Astrocyte of the spinal cord (primary cell): Measurements from ENCODE around the gene TNPO3.
"Not testable (repeated sequence)": the region's sequence is repeated elsewhere in the genome, so short reads cannot be mapped to it uniquely, and the experiment has no call there.

Experiments used
- DNase-seq: peaks from one replicate; pipeline ENCODE4 v3.0.0; 2011; ENCODE audit warnings: low read depth, low spot score
- H3K4me3 ChIP-seq: 2 replicates; pipeline ENCODE4 v1.5.1; 2011; ENCODE audit warnings: low read depth, mild to moderate bottlenecking, low read length, moderate library complexity
- in situ Hi-C: cut with HindIII; loops from 2 replicates; pipeline ENCODE4 v1.10.0; 2017; ENCODE audit warnings: low sequenced_read_pairs
- TF ChIP-seq, protein P1 (sequence below): IDR thresholded peaks from 2 replicates; pipeline ENCODE4 v1.5.1; 2012; ENCODE audit warnings: low read depth, mild to moderate bottlenecking, low read length, inconsistent platforms

TNPO3 gene

GRCh38 chr7:128915841-128916642 is 138.9 kb downstream of the TNPO3 start:
- H3K4me3 ChIP-seq = no peak overlapping the region
- in situ Hi-C loops = no loop called here
- TF ChIP-seq, protein P1, sequence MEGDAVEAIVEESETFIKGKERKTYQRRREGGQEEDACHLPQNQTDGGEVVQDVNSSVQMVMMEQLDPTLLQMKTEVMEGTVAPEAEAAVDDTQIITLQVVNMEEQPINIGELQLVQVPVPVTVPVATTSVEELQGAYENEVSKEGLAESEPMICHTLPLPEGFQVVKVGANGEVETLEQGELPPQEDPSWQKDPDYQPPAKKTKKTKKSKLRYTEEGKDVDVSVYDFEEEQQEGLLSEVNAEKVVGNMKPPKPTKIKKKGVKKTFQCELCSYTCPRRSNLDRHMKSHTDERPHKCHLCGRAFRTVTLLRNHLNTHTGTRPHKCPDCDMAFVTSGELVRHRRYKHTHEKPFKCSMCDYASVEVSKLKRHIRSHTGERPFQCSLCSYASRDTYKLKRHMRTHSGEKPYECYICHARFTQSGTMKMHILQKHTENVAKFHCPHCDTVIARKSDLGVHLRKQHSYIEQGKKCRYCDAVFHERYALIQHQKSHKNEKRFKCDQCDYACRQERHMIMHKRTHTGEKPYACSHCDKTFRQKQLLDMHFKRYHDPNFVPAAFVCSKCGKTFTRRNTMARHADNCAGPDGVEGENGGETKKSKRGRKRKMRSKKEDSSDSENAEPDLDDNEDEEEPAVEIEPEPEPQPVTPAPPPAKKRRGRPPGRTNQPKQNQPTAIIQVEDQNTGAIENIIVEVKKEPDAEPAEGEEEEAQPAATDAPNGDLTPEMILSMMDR = no peak
- DNase-seq = no peak

DNA sequence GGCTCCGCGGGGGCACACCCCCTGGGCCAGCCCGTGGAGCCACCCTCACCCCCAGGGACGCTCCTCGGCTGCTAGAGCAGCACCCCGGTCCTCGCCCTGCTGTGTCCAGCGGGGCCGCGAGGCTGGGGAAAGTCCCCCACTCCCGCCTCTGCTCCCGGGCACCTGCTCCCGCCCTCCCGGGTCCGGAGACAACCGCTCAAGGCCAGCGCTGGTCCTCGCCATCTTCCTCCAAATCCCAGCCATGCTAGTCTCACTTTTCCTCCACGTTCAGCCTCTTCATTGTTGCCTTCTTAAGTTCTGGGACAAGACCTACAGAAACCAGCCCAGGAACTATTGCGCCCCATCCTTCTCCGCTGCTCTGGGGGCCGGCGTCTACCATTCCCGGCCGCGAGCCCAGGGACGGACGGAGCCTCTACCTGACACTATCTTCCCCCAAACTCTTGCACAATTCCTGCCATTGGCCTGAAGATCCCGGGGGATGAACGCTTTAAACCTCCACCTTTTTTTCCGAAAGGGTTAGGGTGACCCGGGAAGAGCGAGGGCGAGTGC is 139.6 kb downstream of the TNPO3 start:
- in situ Hi-C loops = no loop called here
- DNase-seq = no peak
- H3K4me3 ChIP-seq = no peak overlapping the region
- TF ChIP-seq, protein P1 = no peak

DNA sequence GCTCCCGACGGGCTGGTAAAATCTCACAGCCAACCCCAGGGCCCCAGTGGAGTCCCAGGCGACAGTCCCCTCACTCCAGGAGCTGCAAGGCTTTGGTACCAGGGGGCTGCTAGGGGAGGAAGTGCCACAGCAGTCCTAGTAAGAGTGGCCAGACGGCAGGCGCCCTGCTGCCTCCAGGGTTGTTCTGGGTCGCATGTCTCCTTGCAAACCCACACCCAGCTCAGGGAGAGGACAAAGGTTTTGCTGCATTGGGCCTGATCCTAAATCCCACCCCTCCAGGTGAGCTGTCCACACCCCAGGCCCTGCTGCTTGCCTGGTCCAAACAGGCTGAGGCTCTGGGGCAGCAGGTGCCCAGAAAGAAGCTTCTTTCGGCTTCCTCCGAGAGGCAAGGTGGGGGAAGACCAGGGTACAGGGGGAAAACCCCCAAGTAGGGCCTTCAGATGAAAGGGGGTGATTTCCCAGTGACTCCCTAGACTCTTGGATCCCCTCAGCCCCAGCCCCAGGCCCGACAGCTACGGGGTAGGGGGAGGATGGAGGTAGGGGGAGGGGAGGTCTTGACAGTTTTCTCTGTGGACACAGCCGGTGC is 140.3 kb downstream of the TNPO3 start:
- TF ChIP-seq, protein P1 = no peak

GRCh38 chr7:128913870-128914565 is 140.9 kb downstream of the TNPO3 start:
- in situ Hi-C loops = no loop called here
- DNase-seq = no peak
- no peak overlapping the region for H3K4me3 ChIP-seq
- TF ChIP-seq, protein P1 = no peak

More for the DNA sequence above, 140.3 kb downstream of the TNPO3 start:
- in situ Hi-C loops = no loop called here
- DNase-seq = no peak
- no peak overlapping the region for H3K4me3 ChIP-seq

DNA sequence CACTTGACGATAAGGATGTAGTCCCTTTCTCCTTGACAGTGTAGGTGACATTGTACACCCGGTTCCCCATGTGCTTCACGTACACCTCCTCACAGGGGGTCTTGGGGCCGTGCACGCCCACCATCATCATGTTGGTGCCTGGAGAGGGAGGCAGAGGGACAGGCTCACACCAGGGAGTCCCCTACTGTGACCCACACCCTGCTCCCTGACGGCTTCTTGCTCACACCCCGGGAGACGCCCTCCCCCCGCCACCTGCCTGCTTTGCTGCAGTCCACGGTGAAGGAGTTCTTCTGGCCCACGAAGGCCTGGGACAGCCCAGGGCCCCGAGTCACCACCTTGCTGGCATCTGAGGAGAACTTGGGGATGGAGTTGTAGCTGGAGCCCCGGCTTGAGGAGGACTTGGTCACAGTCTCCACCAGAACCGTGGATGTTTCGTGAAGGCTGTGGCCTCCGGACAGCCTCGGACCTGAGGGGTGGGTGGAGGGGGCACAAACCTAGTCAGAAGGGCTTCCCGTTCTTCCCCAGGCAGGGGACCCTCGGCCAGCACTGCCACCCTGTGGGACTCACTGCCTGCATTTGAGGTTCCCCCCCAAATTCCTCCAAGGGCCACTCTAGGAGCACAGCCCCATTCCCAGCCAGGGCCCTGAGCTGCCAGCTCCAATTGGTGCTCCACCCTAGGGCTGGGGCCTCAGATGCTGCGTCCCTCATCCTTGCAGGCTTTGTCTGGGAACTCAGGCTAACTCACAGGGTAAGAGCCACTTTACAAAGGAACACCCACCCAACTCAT is 142.0 kb downstream of the TNPO3 start:
- DNase-seq, H3K4me3 ChIP-seq, in situ Hi-C loops: not testable (repeated sequence)

DNA sequence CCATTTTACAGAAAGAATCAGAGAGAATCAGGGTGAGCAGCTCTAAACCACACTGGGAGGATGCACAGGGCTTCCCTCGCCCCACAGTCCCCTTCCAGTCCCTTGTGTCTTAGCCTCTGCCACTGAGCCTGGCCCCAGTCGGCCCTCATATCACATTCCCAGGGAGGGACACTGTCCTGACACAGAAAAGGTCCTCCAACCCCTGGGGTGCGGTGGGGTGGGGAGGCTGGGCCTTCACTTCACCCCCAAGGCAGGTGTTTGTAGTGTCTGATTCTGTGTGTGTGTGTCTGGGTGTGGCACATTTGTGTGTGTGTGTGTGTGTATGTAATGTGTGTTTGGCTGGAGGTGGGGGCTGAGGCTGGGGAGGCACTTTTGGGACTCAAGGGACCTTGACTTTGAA is 142.6 kb downstream of the TNPO3 start:
- no peak for DNase-seq
- H3K4me3 ChIP-seq = no peak overlapping the region
- in situ Hi-C loops = no loop called here
- TF ChIP-seq, protein P1 = no peak
